ENCODE data around the gene S100A14. TPM values are rescaled to one million over a fixed set of nuclear protein-coding genes. Genes with fewer than 3 reads are reported as not detected.

The S100A14 gene
- total and polyA plus RNA-seq, 2 of the 4 experiments (the other 2 are of a cell fraction), result 0.10 TPM; not detected in 1

- ChIA-PET POLR2A (ENCODE audit: unreplicated experiment) (no interaction called here), CTCF (interaction anchor here (0.6 kb wide), 1 partner anchor 34 kb away, joined by 5 read pairs; no protein-coding TSS in a partner anchor)
- Histone ChIP-seq H2AK5ac (ENCODE audit: low read depth, low read length) (no peak overlapping the region), H3K27ac (ENCODE audit: insufficient read depth, low read length) (no peak overlapping the region), H2BK15ac (ENCODE audit: low read depth, low read length) (no peak overlapping the region), H3K79me1 (ENCODE audit: low read depth in 1 of 2, low read length in 2 of 2) (no peaks in the 10 kb centered on the region), H4K20me1 (ENCODE audit: insufficient read depth, low read length) (no peaks in the 10 kb centered on the region), H4K8ac (ENCODE audit: low read depth in 2 of 2, low read length in 2 of 2) (no peak overlapping the region), H3K56ac (ENCODE audit: extremely low read depth, insufficient read depth, low read length) (no peak overlapping the region), H3K23ac (ENCODE audit: low read depth, low read length) (no peak overlapping the region), H3K9ac (ENCODE audit: low read depth, low read length) (no peak overlapping the region), H3K4me3 (ENCODE audit: insufficient read depth, low read depth, low read length) (no peak overlapping the region), H4K91ac (ENCODE audit: insufficient read depth, low read depth, low read length) (no peak overlapping the region), H3K4ac (ENCODE audit: low read depth, low read length) (no peak overlapping the region), H3K36me3 (ENCODE audit: control insufficient read depth, insufficient read depth, low read length) (no peaks in the 10 kb centered on the region), H4K5ac (ENCODE audit: low read depth, low read length) (no peak overlapping the region), H3K27me3 (ENCODE audit: control insufficient read depth, insufficient read depth, low read length) (no peaks in the 10 kb centered on the region), H2BK5ac (ENCODE audit: low read depth, low read length, poor library complexity, severe bottlenecking) (no peak overlapping the region), H2AK9ac (replicated peaks; ENCODE audit: low read depth, low read length, poor library complexity) (no peak overlapping the region), H2AFZ (replicated peaks; ENCODE audit: low read length, poor library complexity) (no peak overlapping the region), H3K9me1 (ENCODE audit: insufficient read depth, low read length) (no peaks in the 10 kb centered on the region), H3K9me3 (ENCODE audit: control insufficient read depth, insufficient read depth, low read length) (no peaks in the 10 kb centered on the region), H3K14ac (replicated peaks; ENCODE audit: low read depth, low read length) (no peak overlapping the region), H2BK20ac (ENCODE audit: low read depth, low read length) (no peak overlapping the region), H3K4me2 (ENCODE audit: low read depth, low read length) (no peak overlapping the region), H3K18ac (ENCODE audit: low read depth, low read length) (no peak overlapping the region), H2BK120ac (ENCODE audit: low read depth, low read length) (no peak overlapping the region), H3K4me1 (ENCODE audit: control insufficient read depth, insufficient read depth, low read length) (peaks cover 2% of the 10 kb centered on the region; the same call in 1 of the 2 replicates)
- no peak for TF ChIP-seq RFX5 (IDR thresholded peaks at IDR 0.05; ENCODE audit: low read depth, low read length)
- TF ChIP-seq, protein P1, sequence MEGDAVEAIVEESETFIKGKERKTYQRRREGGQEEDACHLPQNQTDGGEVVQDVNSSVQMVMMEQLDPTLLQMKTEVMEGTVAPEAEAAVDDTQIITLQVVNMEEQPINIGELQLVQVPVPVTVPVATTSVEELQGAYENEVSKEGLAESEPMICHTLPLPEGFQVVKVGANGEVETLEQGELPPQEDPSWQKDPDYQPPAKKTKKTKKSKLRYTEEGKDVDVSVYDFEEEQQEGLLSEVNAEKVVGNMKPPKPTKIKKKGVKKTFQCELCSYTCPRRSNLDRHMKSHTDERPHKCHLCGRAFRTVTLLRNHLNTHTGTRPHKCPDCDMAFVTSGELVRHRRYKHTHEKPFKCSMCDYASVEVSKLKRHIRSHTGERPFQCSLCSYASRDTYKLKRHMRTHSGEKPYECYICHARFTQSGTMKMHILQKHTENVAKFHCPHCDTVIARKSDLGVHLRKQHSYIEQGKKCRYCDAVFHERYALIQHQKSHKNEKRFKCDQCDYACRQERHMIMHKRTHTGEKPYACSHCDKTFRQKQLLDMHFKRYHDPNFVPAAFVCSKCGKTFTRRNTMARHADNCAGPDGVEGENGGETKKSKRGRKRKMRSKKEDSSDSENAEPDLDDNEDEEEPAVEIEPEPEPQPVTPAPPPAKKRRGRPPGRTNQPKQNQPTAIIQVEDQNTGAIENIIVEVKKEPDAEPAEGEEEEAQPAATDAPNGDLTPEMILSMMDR (conservative IDR thresholded peaks at IDR 0.05; ENCODE audit: low read depth, low read length), result no peak
- TF ChIP-seq MXI1 (IDR thresholded peaks at IDR 0.05; ENCODE audit: borderline replicate concordance, low read depth, low read length), result no peak
- TF ChIP-seq BHLHE40 (IDR thresholded peaks at IDR 0.05; ENCODE audit: low read depth, low read length), result no peak
- TF ChIP-seq POLR2A (IDR thresholded peaks at IDR 0.05; ENCODE audit: low read depth, low read length), result no peak
- no peak for TF ChIP-seq CHD1 (IDR thresholded peaks at IDR 0.05; ENCODE audit: low read depth, low read length)
- TF ChIP-seq FOS (IDR thresholded peaks at IDR 0.05; ENCODE audit: low read depth, low read length), result no peak
- no peak for TF ChIP-seq RAD21 (IDR thresholded peaks at IDR 0.05; ENCODE audit: low read length)
- no peak for TF ChIP-seq SMC3 (IDR thresholded peaks at IDR 0.05; ENCODE audit: low read depth, low read length)
- no peak for TF ChIP-seq USF2 (IDR thresholded peaks at IDR 0.05; ENCODE audit: low read depth, low read length)
- TF ChIP-seq ELK1 (IDR thresholded peaks at IDR 0.05; ENCODE audit: borderline replicate concordance, low read depth, low read length), result no peak
- TF ChIP-seq NFE2L2 (IDR thresholded peaks at IDR 0.05; ENCODE audit: low read depth, low read length), result no peak
- TF ChIP-seq MAZ (IDR thresholded peaks at IDR 0.05; ENCODE audit: borderline replicate concordance, low read depth, low read length), result no peak
- TF ChIP-seq RCOR1 (IDR thresholded peaks at IDR 0.05; ENCODE audit: insufficient replicate concordance, low read length), result no peak
- TF ChIP-seq MAFK (IDR thresholded peaks at IDR 0.05; ENCODE audit: low read depth, low read length), result no peak
- no peak for TF ChIP-seq CEBPB (IDR thresholded peaks at IDR 0.05; ENCODE audit: low read depth, low read length)
- BruUV-seq (replicated peaks), result no TSS peak
- intact Hi-C loops (cut with micrococcal nuclease), result no loop called here
- in situ Hi-C loops (cut with MboI; ENCODE audit: low sequenced_read_pairs), result no loop called here
- dilution Hi-C loops (cut with HindIII; ENCODE audit: low sequenced_read_pairs, unreplicated experiment), result no loop called here
- ATAC-seq (ENCODE audit: low read depth) (no peak), DNase-seq (no peak)
- WGBS, 2 experiments (ENCODE audit: extremely low coverage in 2 of 2, insufficient read length in 1 of 2), result no CpG with 5 or more reads among the region's 1 CpG
Observed at GRCh38 chr1:153586347-153586746, 29.8 kb downstream of the S100A14 start.
